ENCODE results near the gene GPC5.

GPC5 gene

DNA sequence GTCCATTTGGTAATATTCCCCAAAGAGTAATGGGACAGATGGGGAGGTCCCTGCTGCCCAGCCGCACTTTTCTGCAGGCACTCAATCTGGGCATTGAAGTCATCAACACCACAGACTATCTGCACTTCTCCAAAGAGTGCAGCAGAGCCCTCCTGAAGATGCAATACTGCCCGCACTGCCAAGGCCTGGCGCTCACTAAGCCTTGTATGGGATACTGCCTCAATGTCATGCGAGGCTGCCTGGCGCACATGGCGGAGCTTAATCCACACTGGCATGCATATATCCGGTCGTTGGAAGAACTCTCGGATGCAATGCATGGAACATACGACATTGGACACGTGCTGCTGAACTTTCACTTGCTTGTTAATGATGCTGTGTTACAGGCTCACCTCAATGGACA is 295.0 kb downstream of the GPC5 start:
- Histone ChIP-seq H3K4me1 (ENCODE audit: control insufficient read depth in 2 of 2, insufficient read depth in 2 of 2, low read length in 2 of 2) (no peaks in the 10 kb centered on the region), H3K27me3 (ENCODE audit: control insufficient read depth in 2 of 2, insufficient read depth in 2 of 2, low read length in 2 of 2) (no peaks in the 10 kb centered on the region), H3K27ac (ENCODE audit: low read depth in 2 of 2, low read length in 2 of 2) (no peak overlapping the region), H3K4me3 (ENCODE audit: low read length in 2 of 2) (no peak overlapping the region), H3K36me3 (ENCODE audit: control insufficient read depth in 2 of 2, insufficient read depth in 2 of 2, low read length in 2 of 2) (no peaks in the 10 kb centered on the region), H3K9ac (ENCODE audit: low read depth in 1 of 2, low read length in 2 of 2) (no peak overlapping the region), H3K9me3 (ENCODE audit: control insufficient read depth in 2 of 2, low read length in 2 of 2) (no peaks in the 10 kb centered on the region)

GRCh38 chr13:91698308-91698707 is 299.9 kb downstream of the GPC5 start:
- no peak overlapping the region for H3K4me3 ChIP-seq (ENCODE audit: low read length in 2 of 2)
- H3K27ac ChIP-seq (ENCODE audit: low read depth in 2 of 2, low read length in 2 of 2) = no peak overlapping the region
- no peaks in the 10 kb centered on the region for H3K27me3 ChIP-seq (ENCODE audit: control insufficient read depth in 2 of 2, insufficient read depth in 2 of 2, low read length in 2 of 2)
- no peak overlapping the region for H3K9ac ChIP-seq (ENCODE audit: low read depth in 1 of 2, low read length in 2 of 2)
- no peaks in the 10 kb centered on the region for H3K9me3 ChIP-seq (ENCODE audit: control insufficient read depth in 2 of 2, low read length in 2 of 2)
- no peaks in the 10 kb centered on the region for H3K36me3 ChIP-seq (ENCODE audit: control insufficient read depth in 2 of 2, insufficient read depth in 2 of 2, low read length in 2 of 2)
- no peaks in the 10 kb centered on the region for H3K4me1 ChIP-seq (ENCODE audit: control insufficient read depth in 2 of 2, insufficient read depth in 2 of 2, low read length in 2 of 2)

DNA sequence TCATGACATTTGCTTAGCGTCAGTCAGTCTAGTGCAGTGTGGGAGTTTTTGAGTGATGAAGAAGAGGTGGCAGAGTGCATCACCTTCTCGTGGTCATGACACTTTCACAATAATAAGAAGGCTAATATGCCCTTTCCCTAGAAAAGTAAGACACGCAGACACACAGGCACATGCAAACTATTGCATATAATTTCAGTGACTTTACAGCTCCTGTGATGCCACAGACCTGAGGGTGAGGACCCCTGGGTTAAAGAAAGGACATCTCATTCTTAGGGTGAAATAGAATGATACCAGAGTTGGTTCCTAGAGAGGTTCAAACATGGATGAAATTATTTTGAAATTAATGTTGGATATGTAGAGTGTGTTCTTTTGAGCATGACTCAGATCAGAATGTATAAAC is 300.3 kb downstream of the GPC5 start:
- Histone ChIP-seq H3K36me3 (ENCODE audit: control insufficient read depth in 2 of 2, insufficient read depth in 2 of 2, low read length in 2 of 2) (no peaks in the 10 kb centered on the region), H3K4me1 (ENCODE audit: control insufficient read depth in 2 of 2, insufficient read depth in 2 of 2, low read length in 2 of 2) (no peaks in the 10 kb centered on the region), H3K9me3 (ENCODE audit: control insufficient read depth in 2 of 2, low read length in 2 of 2) (no peaks in the 10 kb centered on the region), H3K9ac (ENCODE audit: low read depth in 1 of 2, low read length in 2 of 2) (no peak overlapping the region), H3K27me3 (ENCODE audit: control insufficient read depth in 2 of 2, insufficient read depth in 2 of 2, low read length in 2 of 2) (no peaks in the 10 kb centered on the region), H3K27ac (ENCODE audit: low read depth in 2 of 2, low read length in 2 of 2) (no peak overlapping the region), H3K4me3 (ENCODE audit: low read length in 2 of 2) (no peak overlapping the region)

GRCh38 chr13:91699863-91700262 is 301.4 kb downstream of the GPC5 start:
- Histone ChIP-seq H3K4me3 (ENCODE audit: low read length in 2 of 2) (no peak overlapping the region), H3K4me1 (ENCODE audit: control insufficient read depth in 2 of 2, insufficient read depth in 2 of 2, low read length in 2 of 2) (no peaks in the 10 kb centered on the region), H3K27ac (ENCODE audit: low read depth in 2 of 2, low read length in 2 of 2) (no peak overlapping the region), H3K9me3 (ENCODE audit: control insufficient read depth in 2 of 2, low read length in 2 of 2) (no peaks in the 10 kb centered on the region), H3K36me3 (ENCODE audit: control insufficient read depth in 2 of 2, insufficient read depth in 2 of 2, low read length in 2 of 2) (no peaks in the 10 kb centered on the region), H3K27me3 (ENCODE audit: control insufficient read depth in 2 of 2, insufficient read depth in 2 of 2, low read length in 2 of 2) (no peaks in the 10 kb centered on the region), H3K9ac (ENCODE audit: low read depth in 1 of 2, low read length in 2 of 2) (no peak overlapping the region)

DNA sequence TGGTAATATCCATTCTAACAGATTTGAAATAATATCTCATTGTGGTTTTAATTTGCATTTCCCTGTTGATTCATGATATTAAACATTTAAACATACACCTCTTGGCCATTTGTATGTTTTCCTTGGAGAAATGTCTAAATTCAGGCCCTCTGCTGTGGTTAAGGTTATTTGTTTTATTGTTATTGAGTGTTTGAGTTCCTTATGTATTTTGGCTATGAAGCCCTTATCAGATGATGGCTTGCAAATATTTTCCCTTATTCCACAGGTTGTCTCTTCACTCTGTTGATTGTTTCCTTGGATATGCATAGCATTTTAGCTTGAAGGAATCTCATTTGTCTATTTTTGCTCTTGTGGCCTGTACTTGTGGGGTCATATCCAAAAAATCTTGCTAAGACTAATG is 303.6 kb downstream of the GPC5 start:
- H3K4me1 ChIP-seq (ENCODE audit: control insufficient read depth in 2 of 2, insufficient read depth in 2 of 2, low read length in 2 of 2) = no peaks in the 10 kb centered on the region
- H3K4me3 ChIP-seq (ENCODE audit: low read length in 2 of 2) = no peak overlapping the region
- no peak overlapping the region for H3K9ac ChIP-seq (ENCODE audit: low read depth in 1 of 2, low read length in 2 of 2)
- H3K27ac ChIP-seq (ENCODE audit: low read depth in 2 of 2, low read length in 2 of 2) = no peak overlapping the region
- H3K9me3 ChIP-seq (ENCODE audit: control insufficient read depth in 2 of 2, low read length in 2 of 2) = no peaks in the 10 kb centered on the region
- no peaks in the 10 kb centered on the region for H3K27me3 ChIP-seq (ENCODE audit: control insufficient read depth in 2 of 2, insufficient read depth in 2 of 2, low read length in 2 of 2)
- H3K36me3 ChIP-seq (ENCODE audit: control insufficient read depth in 2 of 2, insufficient read depth in 2 of 2, low read length in 2 of 2) = no peaks in the 10 kb centered on the region

- Histone ChIP-seq H3K27me3 (ENCODE audit: control insufficient read depth in 2 of 2, insufficient read depth in 2 of 2, low read length in 2 of 2) (no peaks in the 10 kb centered on the region), H3K36me3 (ENCODE audit: control insufficient read depth in 2 of 2, insufficient read depth in 2 of 2, low read length in 2 of 2) (no peaks in the 10 kb centered on the region), H3K4me3 (ENCODE audit: low read length in 2 of 2) (no peak overlapping the region), H3K9ac (ENCODE audit: low read depth in 1 of 2, low read length in 2 of 2) (no peak overlapping the region), H3K9me3 (ENCODE audit: control insufficient read depth in 2 of 2, low read length in 2 of 2) (no peaks in the 10 kb centered on the region), H3K4me1 (ENCODE audit: control insufficient read depth in 2 of 2, insufficient read depth in 2 of 2, low read length in 2 of 2) (no peaks in the 10 kb centered on the region), H3K27ac (ENCODE audit: low read depth in 2 of 2, low read length in 2 of 2) (no peak overlapping the region)
These were observed 304.0 kb downstream of the GPC5 start for GRCh38 chr13:91702411-91702810.

GRCh38 chr13:91704398-91704797 is 306.0 kb downstream of the GPC5 start:
- H3K27ac ChIP-seq (ENCODE audit: low read depth in 2 of 2, low read length in 2 of 2) = no peak overlapping the region
- no peaks in the 10 kb centered on the region for H3K9me3 ChIP-seq (ENCODE audit: control insufficient read depth in 2 of 2, low read length in 2 of 2)
- H3K27me3 ChIP-seq (ENCODE audit: control insufficient read depth in 2 of 2, insufficient read depth in 2 of 2, low read length in 2 of 2) = no peaks in the 10 kb centered on the region
- peaks cover 0 to 7% of the 10 kb centered on the region in 2 donors for H3K4me1 ChIP-seq (ENCODE audit: control insufficient read depth in 2 of 2, insufficient read depth in 2 of 2, low read length in 2 of 2)
- no peaks in the 10 kb centered on the region for H3K36me3 ChIP-seq (ENCODE audit: control insufficient read depth in 2 of 2, insufficient read depth in 2 of 2, low read length in 2 of 2)
- no peak overlapping the region for H3K9ac ChIP-seq (ENCODE audit: low read depth in 1 of 2, low read length in 2 of 2)
- H3K4me3 ChIP-seq (ENCODE audit: low read length in 2 of 2) = no peak overlapping the region

DNA sequence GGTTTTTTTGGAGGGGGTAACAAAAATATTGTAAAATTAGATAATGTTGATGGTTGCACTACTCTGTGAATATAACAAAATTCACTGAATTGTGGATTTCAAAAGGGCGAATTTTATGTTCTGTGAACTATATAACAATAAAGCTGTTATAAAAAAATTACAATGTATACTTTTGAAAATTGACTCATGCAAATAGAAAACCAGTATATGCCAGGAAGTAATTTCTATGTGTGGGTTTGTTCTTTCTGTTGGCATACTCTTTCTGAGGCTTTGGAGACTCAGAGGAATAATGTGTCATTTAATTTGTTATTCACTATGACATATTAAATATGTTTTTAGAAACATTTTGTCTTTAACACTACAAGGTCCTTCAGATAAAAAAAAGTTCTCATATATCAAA is 310.1 kb downstream of the GPC5 start:
- no peaks in the 10 kb centered on the region for H3K27me3 ChIP-seq (ENCODE audit: control insufficient read depth in 2 of 2, insufficient read depth in 2 of 2, low read length in 2 of 2)
- H3K36me3 ChIP-seq (ENCODE audit: control insufficient read depth in 2 of 2, insufficient read depth in 2 of 2, low read length in 2 of 2) = no peaks in the 10 kb centered on the region
- H3K27ac ChIP-seq (ENCODE audit: low read depth in 2 of 2, low read length in 2 of 2) = no peak overlapping the region
- H3K9me3 ChIP-seq (ENCODE audit: control insufficient read depth in 2 of 2, low read length in 2 of 2) = no peaks in the 10 kb centered on the region
- no peak overlapping the region for H3K9ac ChIP-seq (ENCODE audit: low read depth in 1 of 2, low read length in 2 of 2)
- peaks cover 0 to 14% of the 10 kb centered on the region in 2 donors for H3K4me1 ChIP-seq (ENCODE audit: control insufficient read depth in 2 of 2, insufficient read depth in 2 of 2, low read length in 2 of 2)
- H3K4me3 ChIP-seq (ENCODE audit: low read length in 2 of 2) = peak overlapping the region in 1 of 2 donors; percentile 30

- no peaks in the 10 kb centered on the region for H3K36me3 ChIP-seq (ENCODE audit: control insufficient read depth in 2 of 2, insufficient read depth in 2 of 2, low read length in 2 of 2)
- H3K27ac ChIP-seq (ENCODE audit: low read depth in 2 of 2, low read length in 2 of 2) = no peak overlapping the region
- no peaks in the 10 kb centered on the region for H3K27me3 ChIP-seq (ENCODE audit: control insufficient read depth in 2 of 2, insufficient read depth in 2 of 2, low read length in 2 of 2)
- H3K4me1 ChIP-seq (ENCODE audit: control insufficient read depth in 2 of 2, insufficient read depth in 2 of 2, low read length in 2 of 2) = peaks cover 0 to 14% of the 10 kb centered on the region in 2 donors
- H3K9ac ChIP-seq (ENCODE audit: low read depth in 1 of 2, low read length in 2 of 2) = no peak overlapping the region
- no peak overlapping the region for H3K4me3 ChIP-seq (ENCODE audit: low read length in 2 of 2)
- H3K9me3 ChIP-seq (ENCODE audit: control insufficient read depth in 2 of 2, low read length in 2 of 2) = no peaks in the 10 kb centered on the region
These were observed 310.8 kb downstream of the GPC5 start for GRCh38 chr13:91709180-91709579.

GRCh38 chr13:91710733-91711132 is 312.3 kb downstream of the GPC5 start:
- peaks cover 0 to 14% of the 10 kb centered on the region in 2 donors for H3K4me1 ChIP-seq (ENCODE audit: control insufficient read depth in 2 of 2, insufficient read depth in 2 of 2, low read length in 2 of 2)
- no peak overlapping the region for H3K27ac ChIP-seq (ENCODE audit: low read depth in 2 of 2, low read length in 2 of 2)
- H3K27me3 ChIP-seq (ENCODE audit: control insufficient read depth in 2 of 2, insufficient read depth in 2 of 2, low read length in 2 of 2) = no peaks in the 10 kb centered on the region
- no peak overlapping the region for H3K4me3 ChIP-seq (ENCODE audit: low read length in 2 of 2)
- H3K9ac ChIP-seq (ENCODE audit: low read depth in 1 of 2, low read length in 2 of 2) = no peak overlapping the region
- no peaks in the 10 kb centered on the region for H3K36me3 ChIP-seq (ENCODE audit: control insufficient read depth in 2 of 2, insufficient read depth in 2 of 2, low read length in 2 of 2)
- H3K9me3 ChIP-seq (ENCODE audit: control insufficient read depth in 2 of 2, low read length in 2 of 2) = no peaks in the 10 kb centered on the region

GRCh38 chr13:91714855-91715254 is 316.4 kb downstream of the GPC5 start:
- peaks cover 0 to 4% of the 10 kb centered on the region in 2 donors for H3K4me1 ChIP-seq (ENCODE audit: control insufficient read depth in 2 of 2, insufficient read depth in 2 of 2, low read length in 2 of 2)

More at GRCh38 chr13:91714855-91715254, 316.4 kb downstream of the GPC5 start:
- no peak overlapping the region for H3K27ac ChIP-seq (ENCODE audit: low read depth in 2 of 2, low read length in 2 of 2)
- no peaks in the 10 kb centered on the region for H3K9me3 ChIP-seq (ENCODE audit: control insufficient read depth in 2 of 2, low read length in 2 of 2)
- H3K9ac ChIP-seq (ENCODE audit: low read depth in 1 of 2, low read length in 2 of 2) = no peak overlapping the region
- no peaks in the 10 kb centered on the region for H3K27me3 ChIP-seq (ENCODE audit: control insufficient read depth in 2 of 2, insufficient read depth in 2 of 2, low read length in 2 of 2)
- H3K36me3 ChIP-seq (ENCODE audit: control insufficient read depth in 2 of 2, insufficient read depth in 2 of 2, low read length in 2 of 2) = no peaks in the 10 kb centered on the region
- H3K4me3 ChIP-seq (ENCODE audit: low read length in 2 of 2) = no peak overlapping the region
